Hepatocyte (in vitro differentiated cells): ENCODE results near the gene NOC4L.

Experiments used
- CTCF ChIP-seq: fragments of 200-600 bp; sonication (generic); IDR thresholded peaks from 2 replicates; pipeline ENCODE4 v1.5.1; 2016; ENCODE audit warnings: antibody characterized with exemption, mild to moderate bottlenecking; ENCODE audit not compliant: poor library complexity
- EZH2 ChIP-seq: fragments of 200-600 bp; sonication (generic); IDR thresholded peaks from 2 replicates; pipeline ENCODE4 v1.6.1; 2016; ENCODE audit warnings: antibody characterized with exemption, mild to moderate bottlenecking, borderline replicate concordance
- EZH2phosphoT487 ChIP-seq: fragments of 200-600 bp; sonication (generic); IDR thresholded peaks from one replicate; pipeline ENCODE4 v1.6.1; 2018; ENCODE audit warnings: antibody characterized with exemption, mild to moderate bottlenecking, low read depth, moderate library complexity; ENCODE audit not compliant: unreplicated experiment, severe bottlenecking

- TF ChIP-seq CTCF (no peak), EZH2 (no peak), EZH2phosphoT487 (no peak)
These were observed 40.5 kb upstream of the NOC4L start for GRCh38 chr12:132103542-132104308.
